ENCODE data around the gene SHB.

SHB gene

DNA sequence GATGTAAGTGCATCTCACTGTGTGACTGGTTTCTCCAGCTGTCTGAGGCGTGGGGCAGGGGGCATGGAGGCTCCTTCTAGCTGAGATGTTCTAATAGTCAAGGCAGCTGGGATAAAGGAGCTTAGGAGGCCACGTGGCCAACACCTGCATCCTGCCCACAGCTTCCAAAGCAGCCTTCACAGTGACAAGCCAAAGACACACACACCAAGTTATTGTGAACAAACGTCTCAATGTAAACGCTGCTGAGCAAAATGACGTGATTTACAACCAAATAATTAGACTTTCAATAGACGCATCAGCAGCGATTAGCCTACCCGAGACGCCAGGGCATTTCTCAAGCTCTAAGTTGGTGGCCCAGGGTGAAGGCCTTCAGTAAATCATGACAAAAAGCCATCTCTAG, 141.9 kb downstream of the SHB start:
- in situ Hi-C loops (cut with HindIII; ENCODE audit: low sequenced_read_pairs): no loop called here
- H3K4me3 ChIP-seq (ENCODE audit: low read depth, low read length): no peak overlapping the region
- no peak for DNase-seq (ENCODE audit: low read depth)
- TF ChIP-seq, protein P1, sequence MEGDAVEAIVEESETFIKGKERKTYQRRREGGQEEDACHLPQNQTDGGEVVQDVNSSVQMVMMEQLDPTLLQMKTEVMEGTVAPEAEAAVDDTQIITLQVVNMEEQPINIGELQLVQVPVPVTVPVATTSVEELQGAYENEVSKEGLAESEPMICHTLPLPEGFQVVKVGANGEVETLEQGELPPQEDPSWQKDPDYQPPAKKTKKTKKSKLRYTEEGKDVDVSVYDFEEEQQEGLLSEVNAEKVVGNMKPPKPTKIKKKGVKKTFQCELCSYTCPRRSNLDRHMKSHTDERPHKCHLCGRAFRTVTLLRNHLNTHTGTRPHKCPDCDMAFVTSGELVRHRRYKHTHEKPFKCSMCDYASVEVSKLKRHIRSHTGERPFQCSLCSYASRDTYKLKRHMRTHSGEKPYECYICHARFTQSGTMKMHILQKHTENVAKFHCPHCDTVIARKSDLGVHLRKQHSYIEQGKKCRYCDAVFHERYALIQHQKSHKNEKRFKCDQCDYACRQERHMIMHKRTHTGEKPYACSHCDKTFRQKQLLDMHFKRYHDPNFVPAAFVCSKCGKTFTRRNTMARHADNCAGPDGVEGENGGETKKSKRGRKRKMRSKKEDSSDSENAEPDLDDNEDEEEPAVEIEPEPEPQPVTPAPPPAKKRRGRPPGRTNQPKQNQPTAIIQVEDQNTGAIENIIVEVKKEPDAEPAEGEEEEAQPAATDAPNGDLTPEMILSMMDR (IDR thresholded peaks at IDR 0.05; ENCODE audit: low read depth, low read length, missing control alignments): no peak

DNA sequence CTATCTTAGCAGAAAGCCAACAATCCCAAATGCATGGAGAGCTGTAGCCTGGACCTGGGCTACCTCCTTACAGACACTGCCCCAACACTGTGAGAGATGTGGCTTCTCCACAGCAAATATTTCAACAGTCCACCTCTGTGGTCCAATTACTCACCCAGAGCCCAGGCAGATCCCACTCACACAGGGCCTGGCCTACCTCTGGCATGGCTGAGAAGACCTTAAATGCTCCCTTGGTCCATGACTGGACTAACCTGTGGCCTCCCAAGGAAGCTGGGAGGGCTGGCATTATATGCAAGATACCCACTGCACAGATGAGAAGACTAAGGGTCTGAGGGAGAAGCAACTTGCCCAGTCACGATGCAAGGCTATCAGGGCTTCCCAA, 142.3 kb downstream of the SHB start:
- DNase-seq (ENCODE audit: low read depth): no peak
- TF ChIP-seq, protein P1 (IDR thresholded peaks at IDR 0.05; ENCODE audit: low read depth, low read length, missing control alignments): no peak

DNA sequence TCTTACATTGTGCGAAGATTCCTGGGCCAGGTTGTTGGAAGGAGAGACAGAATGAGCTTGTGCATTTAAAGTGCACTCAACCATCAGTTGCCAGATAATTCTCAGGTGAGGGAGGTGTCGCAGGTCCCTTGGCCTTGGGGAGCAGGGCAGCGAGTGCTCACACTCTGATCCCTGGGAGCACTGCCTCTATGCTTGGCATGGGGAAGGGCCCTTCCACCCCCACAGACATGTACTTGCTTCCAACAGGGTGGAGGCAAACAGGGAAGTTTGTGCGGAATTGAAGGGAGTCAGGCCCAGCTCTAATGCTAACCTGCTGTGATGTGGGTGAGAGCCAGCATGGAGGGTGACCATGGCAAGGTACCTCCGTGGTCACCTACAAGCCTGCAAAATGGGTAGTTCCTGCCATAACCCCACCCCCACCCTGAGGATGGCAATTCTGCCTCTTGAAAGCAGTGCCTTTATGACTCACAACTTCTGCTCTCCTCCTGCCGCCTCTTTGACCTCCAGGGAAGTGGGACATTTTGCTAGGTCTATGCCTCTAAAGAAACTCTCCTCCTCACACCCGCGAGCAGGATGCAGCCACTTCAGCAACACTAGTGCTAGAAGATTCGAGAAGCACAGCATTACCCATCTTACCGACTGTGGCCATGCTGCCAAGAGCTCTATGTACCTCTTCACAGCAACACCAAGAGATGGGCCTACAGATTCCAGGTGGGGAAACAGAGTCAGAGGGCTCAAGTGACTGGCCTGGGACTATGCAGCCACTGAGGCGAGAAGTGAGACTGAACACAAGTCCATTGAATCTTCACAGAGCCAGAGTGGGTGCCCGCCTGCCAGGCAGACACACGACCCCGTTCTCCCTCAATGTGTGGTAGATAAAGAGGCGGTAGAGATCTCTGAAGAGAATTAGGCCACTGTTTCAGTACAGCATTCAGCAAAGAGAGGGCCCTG, 143.0 kb downstream of the SHB start:
- in situ Hi-C loops (cut with HindIII; ENCODE audit: low sequenced_read_pairs): no loop called here
- no peak overlapping the region for H3K4me3 ChIP-seq (ENCODE audit: low read depth, low read length)
- DNase-seq (ENCODE audit: low read depth): no peak
- TF ChIP-seq, protein P1 (IDR thresholded peaks at IDR 0.05; ENCODE audit: low read depth, low read length, missing control alignments): no peak

More for the DNA sequence above, 142.3 kb downstream of the SHB start:
- in situ Hi-C loops (cut with HindIII; ENCODE audit: low sequenced_read_pairs): no loop called here
- H3K4me3 ChIP-seq (ENCODE audit: low read depth, low read length): no peak overlapping the region

DNA sequence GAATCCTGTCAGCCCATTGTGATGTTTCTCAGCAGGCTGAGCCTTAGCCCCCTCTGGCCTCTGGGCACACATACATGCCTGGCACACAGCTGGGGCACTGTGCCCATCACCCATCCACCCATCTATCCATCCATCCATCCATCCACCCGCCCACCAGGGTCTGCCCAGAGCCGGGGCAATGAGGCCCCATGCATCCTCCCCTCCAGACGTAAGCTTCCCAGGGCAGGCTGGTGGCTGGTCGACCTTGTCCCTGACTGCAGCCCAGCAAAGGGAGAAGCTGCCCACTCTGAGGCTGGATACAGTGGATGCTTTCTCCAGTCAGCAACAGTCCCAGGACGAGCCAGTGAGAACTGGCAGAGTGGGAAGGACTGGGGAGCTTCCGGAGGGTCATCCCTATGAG, 144.0 kb downstream of the SHB start:
- TF ChIP-seq, protein P1 (IDR thresholded peaks at IDR 0.05; ENCODE audit: low read depth, low read length, missing control alignments): no peak
- H3K4me3 ChIP-seq (ENCODE audit: low read depth, low read length): no peak overlapping the region
- in situ Hi-C loops (cut with HindIII; ENCODE audit: low sequenced_read_pairs): no loop called here
- DNase-seq (ENCODE audit: low read depth): no peak

DNA sequence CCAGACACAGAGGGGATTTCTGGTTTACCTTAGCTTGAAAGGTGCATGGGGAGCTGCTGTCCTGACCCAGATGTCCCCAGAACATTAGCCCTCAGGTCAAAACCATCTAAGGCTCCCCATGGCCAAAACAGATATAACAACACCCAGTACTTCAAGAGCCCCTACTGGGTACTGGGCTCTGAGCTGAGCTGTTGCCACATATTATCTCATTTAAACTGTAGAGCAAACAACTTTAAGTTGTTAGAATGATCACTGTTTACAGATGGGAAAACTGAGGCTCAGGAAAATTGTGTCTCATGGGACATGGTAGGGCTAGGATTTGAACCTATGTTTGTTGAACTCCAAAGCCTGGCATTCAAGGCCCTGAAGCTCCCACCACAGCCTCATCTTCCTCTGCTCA, 144.5 kb downstream of the SHB start:
- no peak overlapping the region for H3K4me3 ChIP-seq (ENCODE audit: low read depth, low read length)
- in situ Hi-C loops (cut with HindIII; ENCODE audit: low sequenced_read_pairs): loop anchor here (25.0 kb wide), 1 partner anchor 313 kb away; no protein-coding TSS in a partner anchor
- no peak for DNase-seq (ENCODE audit: low read depth)
- TF ChIP-seq, protein P1 (IDR thresholded peaks at IDR 0.05; ENCODE audit: low read depth, low read length, missing control alignments): no peak

DNA sequence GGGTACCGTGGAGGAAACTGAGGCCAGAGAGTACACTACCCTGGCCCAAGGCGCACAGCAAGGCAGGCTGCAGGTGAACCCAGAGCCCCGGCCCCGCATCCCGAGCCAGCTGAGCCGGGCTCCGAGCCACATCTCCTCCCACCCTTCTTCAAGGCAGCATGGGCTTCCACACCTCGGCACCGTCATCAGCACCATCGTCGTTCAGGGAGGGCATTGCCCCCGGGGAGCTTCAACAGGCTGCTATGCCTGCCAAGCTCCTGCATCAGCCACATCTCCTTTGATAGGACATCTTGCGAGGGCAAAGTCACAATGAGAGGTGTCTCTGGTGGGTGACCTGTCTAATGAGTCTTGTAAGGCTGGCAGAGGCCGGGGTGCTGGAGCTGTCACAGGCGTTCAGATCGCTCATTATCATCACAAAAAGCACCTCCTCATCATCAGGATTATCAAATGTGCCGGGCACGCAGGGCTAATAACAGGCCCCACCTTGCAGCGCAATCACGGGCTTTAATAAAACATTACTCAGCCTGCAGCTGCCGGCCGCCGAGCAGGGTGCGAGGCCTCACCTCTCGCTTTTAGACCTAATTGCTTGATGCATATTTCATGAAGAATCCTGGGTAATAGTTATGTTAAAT, 145.1 kb downstream of the SHB start:
- TF ChIP-seq, protein P1 (IDR thresholded peaks at IDR 0.05; ENCODE audit: low read depth, low read length, missing control alignments): no peak
- DNase-seq (ENCODE audit: low read depth): no peak
- in situ Hi-C loops (cut with HindIII; ENCODE audit: low sequenced_read_pairs): loop anchor here (25.0 kb wide), 1 partner anchor 313 kb away; no protein-coding TSS in a partner anchor
- H3K4me3 ChIP-seq (ENCODE audit: low read depth, low read length): no peak overlapping the region
